Measurements from ENCODE around the gene PLEKHG1.

PLEKHG1 gene

DNA sequence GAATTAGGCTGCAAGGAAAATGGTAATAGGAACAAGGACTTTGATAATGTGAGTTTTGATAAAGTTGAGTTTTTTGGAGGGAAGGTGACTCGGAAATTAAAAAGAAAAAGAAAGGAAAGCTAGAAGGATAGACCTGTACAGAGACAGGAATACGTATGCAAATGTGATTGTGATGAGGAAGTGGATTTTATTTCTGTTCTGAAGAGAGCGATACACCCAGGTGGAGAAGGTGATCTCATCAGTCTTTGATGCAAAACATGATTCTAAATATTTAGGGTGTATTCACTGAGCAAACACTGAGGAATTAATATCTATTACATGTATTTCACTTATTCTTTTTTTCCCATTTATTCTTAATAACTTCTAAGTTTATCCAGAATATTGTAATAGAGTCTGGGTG, 9.2 kb upstream of the PLEKHG1 start:
- no peak for DNase-seq

DNA sequence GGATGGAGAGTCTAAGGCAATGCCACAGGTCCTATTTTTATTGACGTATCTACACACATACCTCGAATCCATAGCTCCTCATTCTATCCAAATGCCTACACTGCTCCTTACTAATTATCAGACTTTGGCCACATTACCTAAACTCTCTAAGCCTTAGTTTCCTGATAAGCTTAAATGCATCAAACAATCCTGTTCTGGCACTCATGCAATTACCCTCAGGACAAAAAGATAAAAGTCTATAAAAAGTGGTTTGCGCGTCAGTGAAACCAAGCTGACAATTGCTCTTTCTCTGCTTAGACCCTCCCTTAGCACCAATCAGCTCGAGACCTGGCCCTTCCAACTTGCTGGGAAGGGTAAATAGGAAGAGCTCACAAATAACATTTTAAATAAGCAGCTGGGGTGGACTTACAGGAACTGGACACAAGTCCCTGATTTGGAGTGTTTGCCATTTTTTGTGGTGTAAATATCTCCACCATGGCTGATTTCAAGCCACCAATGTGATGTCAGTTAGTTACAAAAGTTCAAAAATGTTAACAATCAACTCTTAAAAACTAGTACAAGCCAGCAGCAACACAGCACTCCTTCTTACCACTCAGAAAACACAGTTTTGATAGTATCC, 7.2 kb upstream of the PLEKHG1 start:
- no peak for DNase-seq

DNA sequence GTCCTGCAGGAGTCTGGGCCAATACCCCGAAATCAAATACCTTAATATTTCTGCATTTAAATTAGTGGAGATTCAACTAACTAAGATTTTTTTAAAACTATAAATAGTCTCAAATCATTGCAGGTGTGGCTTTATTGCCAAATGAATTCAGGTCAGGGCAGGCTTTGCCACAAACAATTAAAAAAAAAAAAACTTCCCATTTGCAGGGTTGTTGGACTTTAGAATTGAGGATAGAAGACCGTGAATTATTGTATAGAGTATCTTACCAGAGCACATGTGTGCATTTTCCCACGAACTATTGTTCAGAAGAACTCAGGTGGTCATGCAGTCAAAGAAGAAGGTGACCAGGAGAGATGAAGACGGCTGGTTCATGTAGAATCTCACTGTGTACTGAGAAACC, 6.6 kb upstream of the PLEKHG1 start:
- no peak for DNase-seq

DNA sequence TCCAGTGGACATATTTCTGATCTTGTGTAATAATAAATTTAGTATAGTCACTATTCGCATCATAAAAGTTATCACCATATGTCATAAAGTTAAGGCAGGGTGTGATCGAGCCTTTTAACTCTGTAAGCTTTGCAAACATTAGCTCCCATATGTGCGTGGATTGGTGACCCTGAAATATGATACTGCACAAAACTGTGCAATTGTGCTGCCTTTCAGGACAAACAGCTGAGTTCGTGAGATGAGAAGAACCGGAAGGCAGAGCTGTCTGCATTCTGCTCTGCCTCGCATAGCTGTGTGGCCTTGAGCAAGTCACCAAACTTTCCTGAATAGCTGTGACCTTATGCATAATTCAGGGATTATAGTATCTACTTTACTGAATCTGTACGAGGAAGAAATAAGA, 3.2 kb upstream of the PLEKHG1 start:
- no peak for DNase-seq

DNA sequence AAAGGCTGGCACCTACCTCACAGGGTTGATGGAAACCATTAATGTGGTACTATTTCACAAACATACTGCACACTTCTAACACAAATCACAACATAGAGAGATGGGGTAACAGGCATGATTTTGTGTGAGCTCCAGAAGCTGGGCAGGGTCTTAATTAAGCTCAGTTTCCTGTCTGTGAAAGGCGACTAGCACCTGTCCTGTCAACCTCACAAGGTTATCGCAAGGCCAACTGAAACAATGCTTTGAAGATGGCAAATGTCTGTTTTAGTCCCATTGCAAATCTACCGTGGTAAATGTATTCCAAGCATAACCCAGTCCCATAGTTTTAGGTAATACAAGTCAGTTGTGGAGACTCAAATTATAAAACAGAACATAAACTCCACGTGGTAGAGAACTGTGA, 1.3 kb upstream of the PLEKHG1 start:
- no peak for DNase-seq

DNA sequence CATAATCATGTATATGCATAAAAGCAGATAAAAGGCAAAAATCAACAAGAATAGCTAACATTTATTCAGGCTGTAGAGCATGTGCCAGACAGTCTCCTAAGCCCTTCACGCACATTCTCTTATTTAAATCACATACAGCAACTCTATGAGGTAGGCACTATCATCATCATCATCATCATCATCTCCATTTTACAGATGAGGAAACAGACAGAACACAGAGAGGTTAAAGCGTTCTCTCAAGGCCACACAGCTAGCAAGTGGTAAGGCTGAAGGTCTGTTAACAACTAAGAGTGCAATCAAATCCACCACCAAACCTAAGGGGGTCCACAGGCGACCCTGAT, 857 bp upstream of the PLEKHG1 start:
- no peak for DNase-seq

DNA sequence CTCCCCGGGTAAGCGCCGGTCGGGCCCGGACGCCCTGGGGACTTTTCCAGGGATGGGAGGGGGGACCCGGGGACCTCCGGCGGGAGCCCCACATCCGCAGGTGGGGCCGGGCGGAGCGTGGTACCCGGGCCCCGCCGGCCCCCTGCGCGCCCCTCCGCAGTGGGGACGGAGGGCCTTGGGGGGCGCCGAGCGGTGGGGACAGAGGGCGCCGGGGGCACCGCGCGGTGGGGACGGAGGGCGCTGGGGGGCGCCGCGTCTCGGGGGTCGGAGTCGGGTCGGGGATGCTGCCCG, 270 bp downstream of the PLEKHG1 start:
- DNase-seq, result no peak

DNA sequence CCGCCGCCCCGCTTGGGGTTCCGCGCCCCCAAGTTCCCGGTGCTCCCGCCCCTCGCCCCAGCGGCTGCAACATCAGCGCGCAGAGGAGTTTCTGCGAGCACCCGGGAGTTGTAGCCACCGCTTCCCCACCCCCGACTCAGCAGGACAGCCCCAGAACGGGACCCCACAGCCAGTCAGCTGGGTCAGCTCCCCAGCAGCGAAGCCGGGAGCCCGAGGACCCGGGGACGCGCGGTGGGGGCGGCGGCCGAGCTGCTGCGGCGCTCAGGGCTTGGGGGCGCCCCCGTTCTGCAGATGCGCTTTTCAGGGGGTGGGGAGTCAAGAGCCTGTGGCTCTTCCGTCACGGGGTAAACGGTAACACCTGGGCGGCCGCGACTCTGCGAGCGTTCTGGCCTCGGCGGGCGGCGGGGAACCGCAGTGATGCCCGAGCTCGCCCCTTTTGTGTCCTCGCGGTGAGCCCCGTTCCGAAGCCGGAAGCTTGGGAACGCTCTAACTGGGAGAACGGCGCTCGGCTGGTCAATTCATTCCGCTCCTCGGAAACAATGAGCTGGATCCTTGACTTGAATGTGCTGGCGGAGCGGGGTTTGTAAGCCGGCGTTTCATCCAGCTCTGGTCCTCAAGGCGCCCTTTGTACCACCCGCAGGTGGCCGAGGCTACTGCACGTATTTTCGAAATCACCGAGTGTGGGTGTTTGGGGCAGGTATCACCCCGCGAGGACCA, 774 bp downstream of the PLEKHG1 start:
- DNase-seq, result peak; percentile 20

DNA sequence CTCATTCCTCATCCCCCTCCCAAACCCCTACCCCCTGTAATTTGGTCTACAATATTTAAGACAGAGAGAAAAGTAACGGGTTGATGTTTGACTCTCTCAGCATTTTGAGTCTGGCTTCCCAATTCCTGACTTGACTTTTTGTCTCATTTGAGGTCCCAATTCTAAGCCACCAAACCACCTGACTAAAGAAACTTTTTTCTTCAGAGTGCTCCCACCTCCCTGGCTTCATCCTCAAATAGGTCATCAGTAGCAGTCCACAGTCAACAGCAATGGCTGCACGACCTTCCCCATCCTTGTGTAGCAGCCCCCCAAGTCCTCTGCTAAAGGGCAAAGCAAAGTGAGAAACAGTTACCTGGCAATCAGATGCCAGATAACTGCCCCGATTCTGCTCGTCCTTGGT, 1.8 kb downstream of the PLEKHG1 start:
- DNase-seq, result no peak

DNA sequence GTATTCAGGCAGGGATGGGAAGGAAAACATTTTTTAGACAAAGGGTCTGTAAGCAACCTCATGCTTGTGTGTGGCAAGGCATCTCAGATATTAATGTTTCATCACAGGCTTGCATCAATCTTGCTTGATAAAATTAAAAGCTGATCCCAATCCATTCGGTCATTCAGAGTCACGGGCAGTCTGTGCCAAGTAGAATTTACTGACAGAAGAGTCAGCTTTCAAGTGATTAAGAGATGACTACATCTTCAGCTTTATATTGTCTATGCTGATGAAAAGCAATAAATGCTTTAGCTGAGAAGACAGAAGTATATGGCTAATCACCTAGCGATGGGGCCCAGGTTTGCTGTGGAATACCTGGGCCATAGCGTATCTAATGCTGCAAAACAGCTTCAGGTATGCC, 3.5 kb downstream of the PLEKHG1 start:
- DNase-seq, result no peak

DNA sequence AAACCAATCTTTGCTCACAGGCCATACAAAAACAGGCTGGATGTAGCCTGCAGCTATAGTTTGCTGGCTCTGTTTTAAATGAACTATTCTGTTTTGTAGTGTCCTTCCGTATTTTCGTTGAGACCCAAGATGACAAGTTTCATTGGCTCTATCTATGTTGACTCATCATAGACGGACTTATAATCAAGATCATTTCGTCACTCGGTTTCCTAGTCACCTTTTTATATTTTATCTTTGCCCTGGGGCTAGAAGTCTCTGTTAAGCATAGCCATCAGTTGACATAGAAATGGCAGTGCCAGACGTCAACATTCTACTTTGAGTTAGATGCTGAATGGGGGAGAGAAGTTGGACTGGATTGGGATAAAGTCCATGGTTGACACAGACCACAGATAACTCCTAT, 4.8 kb downstream of the PLEKHG1 start:
- DNase-seq, result no peak

DNA sequence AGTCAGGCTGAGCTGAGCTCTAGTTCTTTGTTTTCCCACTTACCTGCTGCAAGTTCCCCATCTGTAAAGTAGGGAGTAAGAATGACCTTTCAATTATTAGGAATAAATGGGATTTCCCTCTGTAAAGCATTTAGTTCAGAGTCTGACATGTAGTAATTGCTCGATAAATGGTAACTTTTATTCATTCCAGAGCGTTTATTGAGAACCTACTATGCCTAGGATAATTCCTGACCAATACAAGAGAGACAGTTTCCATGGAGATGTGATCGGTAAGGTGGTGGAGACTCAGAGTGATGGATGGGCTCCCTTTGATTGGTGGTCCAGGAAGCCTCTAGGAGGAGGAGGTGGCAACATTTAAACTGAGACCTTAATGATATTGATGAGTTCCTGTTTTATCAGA, 5.6 kb downstream of the PLEKHG1 start:
- DNase-seq, result no peak

DNA sequence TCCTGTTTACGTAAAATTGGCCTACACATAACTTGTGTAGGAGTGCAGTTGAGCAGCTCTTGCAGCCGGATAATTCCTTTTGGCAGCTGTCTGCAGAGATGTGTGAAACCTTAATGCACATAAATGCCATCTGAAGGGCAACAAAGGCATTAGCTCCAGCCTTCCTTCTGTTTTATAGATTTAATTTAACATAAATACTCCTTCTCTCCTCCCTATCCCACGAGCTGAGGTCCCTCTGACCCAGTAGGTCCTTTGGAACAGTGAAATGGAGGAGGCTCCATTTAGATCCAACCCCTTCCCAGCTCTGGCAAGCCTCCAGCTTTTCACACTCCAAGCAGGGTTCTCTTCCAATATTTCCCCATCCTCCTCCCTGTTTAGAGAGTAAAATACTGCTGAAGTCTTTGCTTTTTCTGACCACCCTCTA, 6.5 kb downstream of the PLEKHG1 start:
- DNase-seq, result no peak

DNA sequence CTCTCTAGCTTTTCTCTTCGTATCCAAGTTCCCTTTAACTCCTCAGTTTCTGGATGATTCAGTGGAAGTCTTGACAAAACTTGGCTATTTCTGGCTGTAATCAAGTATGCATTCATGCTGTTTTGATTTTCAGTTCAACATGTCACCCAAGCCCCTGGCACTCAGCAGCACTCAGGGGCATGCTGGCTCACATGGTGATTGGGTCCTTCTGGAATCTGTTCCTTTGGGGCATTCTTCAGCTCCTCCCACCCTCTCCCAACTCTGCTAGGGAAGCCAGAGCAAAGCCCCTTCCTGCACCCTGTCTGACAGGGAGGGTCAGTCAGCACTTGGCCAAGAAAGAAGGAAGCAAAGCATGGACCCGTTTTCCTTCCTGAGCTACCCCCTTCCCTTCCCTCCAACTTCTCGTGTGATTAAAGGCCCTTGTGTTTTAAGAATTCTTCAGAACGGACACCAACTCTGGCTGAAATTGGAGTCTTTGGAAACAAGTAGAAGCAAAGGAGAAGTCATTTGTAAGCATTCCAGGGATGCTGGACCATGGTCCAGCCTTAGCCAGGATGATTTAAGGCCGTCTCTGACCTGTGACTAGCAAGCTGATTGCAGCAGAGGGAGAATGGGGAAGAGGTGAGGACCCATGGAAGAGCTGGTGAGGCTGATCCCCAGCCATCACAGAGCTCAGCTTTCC, 7.1 kb downstream of the PLEKHG1 start:
- no peak for DNase-seq

DNA sequence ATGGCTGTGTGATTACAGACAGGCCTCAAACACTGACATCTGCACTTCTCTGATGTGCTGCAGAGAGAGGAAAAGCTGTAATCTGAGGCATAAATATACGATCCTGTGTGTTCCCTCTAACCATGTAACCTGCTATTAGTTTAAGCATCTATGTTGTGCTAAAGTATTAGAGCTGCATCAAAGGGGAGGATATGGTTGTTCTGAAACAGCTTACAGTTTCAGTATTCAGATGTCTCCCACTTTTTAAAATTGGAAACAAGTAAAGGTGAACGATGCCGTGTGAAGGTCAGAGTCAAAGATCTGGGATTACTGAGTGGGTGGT, 7.6 kb downstream of the PLEKHG1 start:
- DNase-seq, result no peak

DNA sequence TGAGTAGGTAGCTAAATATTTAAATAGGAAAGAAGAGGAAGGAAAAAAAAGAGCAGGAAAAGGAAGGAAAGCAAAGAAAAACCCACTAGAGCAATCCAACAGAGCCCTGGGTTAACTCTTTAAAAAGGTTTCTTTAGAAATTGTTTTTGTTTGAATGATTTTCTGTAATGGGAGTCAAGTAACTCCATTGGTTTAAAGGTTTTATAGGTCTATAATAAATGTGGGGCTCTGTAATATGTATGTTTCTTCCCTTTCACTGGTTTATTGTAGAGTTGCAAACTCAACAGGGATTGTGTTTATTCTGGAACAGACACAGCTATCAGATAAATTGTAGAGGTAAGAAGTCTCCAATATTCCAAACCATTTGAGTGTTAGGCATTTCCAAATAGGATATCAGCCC, 10.9 kb downstream of the PLEKHG1 start:
- no peak for DNase-seq

DNA sequence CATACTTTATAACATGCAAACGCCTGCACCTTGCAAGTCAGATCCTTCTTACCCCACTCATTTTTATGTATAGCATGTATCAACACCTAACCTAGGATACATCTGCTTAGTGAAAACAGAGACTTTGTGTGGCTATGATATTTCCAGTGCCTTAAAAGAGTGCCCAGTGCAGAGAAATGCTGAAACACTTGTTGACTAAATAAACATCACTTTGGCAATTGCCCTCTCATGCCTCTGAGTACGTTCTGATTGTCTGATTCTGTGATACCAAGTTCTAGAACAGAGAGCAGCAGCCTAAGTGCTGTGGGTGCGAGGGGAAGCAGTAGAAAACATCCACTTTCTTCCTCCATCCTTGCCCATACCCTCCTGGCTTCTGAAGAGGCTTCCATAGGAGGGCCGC, 13.6 kb downstream of the PLEKHG1 start:
- DNase-seq, result no peak

DNA sequence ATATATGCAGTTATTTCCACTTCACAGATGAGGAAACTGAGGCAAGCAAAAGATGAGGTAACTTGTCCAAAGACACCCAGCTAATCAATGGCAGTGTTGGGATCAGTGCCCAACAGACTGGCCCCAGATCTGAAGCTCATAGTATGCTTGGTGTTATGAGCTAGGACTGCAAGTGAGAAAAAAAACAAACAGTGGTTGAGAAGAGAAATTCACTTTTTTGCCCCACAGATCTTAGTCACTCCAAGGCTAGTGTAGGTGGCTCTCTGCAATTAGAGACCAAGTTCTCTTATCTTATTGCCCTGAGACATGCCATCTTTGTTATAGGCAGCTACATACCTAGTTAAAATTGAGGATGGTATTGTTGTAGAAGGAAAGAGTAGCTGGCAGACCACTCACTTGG, 16.3 kb downstream of the PLEKHG1 start:
- no peak for DNase-seq

DNA sequence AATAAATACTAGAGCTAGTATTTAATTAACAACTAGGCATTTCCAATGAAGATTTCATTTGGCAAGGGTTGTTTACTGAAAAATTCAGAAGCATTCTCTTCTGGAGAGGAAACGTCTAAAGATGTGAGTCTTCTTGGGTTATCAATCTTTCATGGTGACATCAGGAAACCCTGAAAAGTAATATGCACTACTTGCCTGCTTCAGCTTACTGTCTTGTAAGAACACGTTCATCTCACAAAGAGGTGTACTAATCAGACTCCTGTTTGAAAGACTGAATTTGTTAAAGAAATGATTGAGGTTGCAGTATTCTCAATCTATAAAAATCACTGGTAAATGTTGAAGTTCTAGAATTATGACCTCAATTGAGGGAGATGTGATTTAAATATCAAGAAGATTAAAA, 16.9 kb downstream of the PLEKHG1 start:
- no peak for DNase-seq

DNA sequence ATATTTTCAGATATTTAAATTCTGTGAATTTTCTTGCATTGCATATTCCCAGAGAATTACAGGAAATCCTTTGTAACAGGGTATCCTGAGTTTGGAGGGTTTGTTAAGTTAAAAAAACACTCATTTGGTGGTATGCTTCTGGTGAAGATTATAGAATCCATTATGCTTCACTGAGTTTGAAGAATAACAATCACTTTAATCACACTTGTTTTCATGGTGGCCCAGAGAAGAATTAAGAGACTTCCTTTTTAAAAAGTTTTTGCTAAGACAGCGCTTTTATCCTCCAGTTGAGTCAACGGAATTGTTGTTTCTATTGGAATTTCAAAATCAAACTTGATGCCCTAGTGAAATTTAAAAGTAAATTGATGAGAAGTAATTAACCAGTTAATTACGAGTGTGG, 17.4 kb downstream of the PLEKHG1 start:
- DNase-seq, result no peak

DNA sequence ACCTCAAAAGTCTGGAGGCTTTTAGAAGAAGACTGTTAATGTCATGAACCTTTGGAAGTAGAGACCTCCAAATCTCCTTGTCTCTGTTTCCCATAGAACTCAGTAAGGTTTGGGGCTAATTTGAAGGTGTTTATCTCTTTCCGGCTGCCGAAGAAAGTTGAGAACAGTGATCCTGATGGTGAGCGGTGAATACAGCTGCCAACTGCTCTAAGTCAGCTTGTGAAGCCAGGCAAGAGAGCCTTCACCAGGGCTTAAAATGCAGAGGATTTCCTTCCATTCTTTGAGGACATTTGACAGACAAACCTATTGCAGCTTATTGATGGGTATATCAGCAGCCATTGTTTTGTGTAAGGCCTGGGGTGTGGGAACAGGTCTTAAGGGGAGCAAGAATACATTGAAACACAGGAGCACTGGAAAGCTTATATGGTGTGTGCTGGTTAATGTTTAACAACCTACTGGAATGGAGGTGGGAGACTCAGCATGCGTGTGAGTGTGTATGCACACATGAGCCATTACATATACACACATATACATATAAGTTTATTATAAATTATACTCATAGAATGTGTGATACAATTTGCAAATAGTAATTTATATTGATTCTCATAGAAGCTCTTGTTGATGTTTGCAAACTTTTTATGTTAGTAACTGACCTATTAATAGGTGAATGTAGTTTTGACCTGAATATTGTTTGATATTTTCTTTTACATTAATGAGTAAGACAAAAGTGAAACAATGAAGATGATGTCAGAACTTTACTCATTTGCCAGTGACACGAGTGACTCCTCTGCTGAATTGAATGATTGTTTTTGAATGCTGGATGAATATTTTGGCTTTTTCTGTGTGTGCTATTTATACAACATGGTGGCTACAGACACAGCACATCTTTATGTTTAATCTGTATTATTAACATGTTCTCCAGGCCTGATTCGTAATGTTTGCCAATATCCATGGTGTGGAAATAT, 18.1 kb downstream of the PLEKHG1 start:
- no peak for DNase-seq

DNA sequence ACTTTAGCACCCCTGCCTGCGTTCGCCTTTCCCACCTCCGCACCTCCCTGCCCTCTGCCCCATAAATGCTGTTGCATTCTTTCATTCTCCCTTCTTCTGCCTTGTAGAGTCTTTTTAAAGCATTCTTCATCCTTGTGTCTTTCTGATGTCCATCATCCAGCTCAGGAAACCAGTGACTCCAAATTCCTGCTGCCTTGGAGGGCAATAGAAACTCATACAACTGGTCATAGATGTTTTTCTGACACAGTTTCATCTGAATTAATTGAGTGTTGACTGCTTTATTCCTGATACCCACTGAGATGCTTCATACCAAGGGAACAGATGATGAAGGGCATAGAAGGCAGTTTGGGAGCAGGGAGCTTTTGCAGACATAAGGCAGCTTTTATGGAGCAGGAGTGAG, 19.6 kb downstream of the PLEKHG1 start:
- no peak for DNase-seq

DNA sequence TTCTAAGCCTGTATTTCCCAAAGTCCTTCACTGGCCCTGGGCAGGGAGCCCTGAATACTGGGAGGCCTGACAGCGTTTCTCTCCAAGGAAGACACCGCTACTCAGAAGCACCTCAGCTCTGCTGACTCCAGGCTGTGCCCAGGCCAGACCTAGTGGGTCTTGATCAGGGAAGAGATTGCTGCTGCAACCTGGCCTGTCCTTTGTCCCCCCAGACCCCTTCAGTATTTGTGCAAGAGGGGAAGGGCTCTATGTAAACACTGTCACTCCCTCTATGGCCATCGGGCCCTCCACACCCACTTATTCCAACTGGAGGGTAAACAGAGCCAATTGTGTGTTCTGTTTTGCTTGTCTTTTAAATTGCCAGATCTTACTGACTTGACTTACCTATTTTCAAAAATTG, 20.6 kb downstream of the PLEKHG1 start:
- no peak for DNase-seq

DNA sequence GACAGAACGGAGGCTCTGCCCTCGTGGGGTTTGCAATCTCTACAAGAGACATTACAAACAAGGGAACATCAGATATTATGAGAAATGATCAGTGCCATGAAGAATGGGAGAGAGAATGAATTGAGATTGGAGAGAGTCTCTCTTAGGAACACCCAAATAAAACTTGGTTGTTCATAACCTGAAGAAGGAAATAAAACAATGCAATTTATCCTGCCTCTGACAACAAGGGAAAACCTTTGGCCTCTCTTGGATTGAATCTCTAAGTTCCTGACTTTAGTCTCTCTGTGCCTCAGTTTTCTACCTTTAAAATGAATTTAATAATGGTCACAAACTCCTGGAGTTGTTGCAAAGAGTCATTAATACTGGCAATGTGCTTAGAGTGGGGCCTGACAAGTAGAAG, 21.1 kb downstream of the PLEKHG1 start:
- no peak for DNase-seq
